H1 (cell line): Measurements from ENCODE around the gene IRGC. TPM values are rescaled to one million over a fixed set of nuclear protein-coding genes. Genes with fewer than 3 reads are reported as not detected.

ENCODE experiments used
- EGR1 ChIP-seq: IDR thresholded peaks from 2 replicates; pipeline ENCODE4 v1.6.1; 2011; ENCODE audit warnings: low read depth, low read length, borderline replicate concordance
- RFX5 ChIP-seq: IDR thresholded peaks from 2 replicates; pipeline ENCODE4 v1.6.1; 2011; ENCODE audit warnings: low read depth, low read length, improper control_type of control experiment, borderline replicate concordance
- SIX5 ChIP-seq: IDR thresholded peaks from 2 replicates; pipeline ENCODE4 v1.6.1; 2011; ENCODE audit warnings: mild to moderate bottlenecking, low read depth, low read length
- SP2 ChIP-seq: IDR thresholded peaks from 2 replicates; pipeline ENCODE4 v1.6.1; 2012; ENCODE audit warnings: mild to moderate bottlenecking, low read length, inconsistent platforms
- ZNF274 ChIP-seq: IDR thresholded peaks from 2 replicates; pipeline ENCODE4 v1.7.0; 2012; ENCODE audit warnings: low read length, borderline replicate concordance; ENCODE audit errors: extremely low read depth
- polyA plus RNA-seq, 7 experiments: library from polyadenylated mRNA; depleted of rRNA in 3 of 7; stranded (reverse) in 5 of 7; unstranded in 2 of 7; fragments of >200 nt in 5 of 7; fragments of 200-250 nt in 2 of 7; gene quantifications; 1 replicate in 5 of 7; 2 replicates in 1 of 7; 4 replicates in 1 of 7; pipeline versions ENCODE4 v1.2.1 to v1.2.3, GENCODE V29; 2011 to 2013; ENCODE audit warnings: missing spikeins in 2 of 7, mixed read lengths in 2 of 7
- total RNA-seq: library from RNA; stranded (reverse); fragmentation: NEBNext Ultra II Directional; extraction: Animal tissue kit (Norgen Biotek cat#: 25700); gene quantifications from 2 replicates; pipeline ENCODE4 v1.2.1, GENCODE V29; 2021

Gene IRGC
- total and polyA plus RNA-seq, 2 of the 8 experiments (the other 6 are each of a cell fraction or from before 2014, with no cell fraction given): not detected

DNA sequence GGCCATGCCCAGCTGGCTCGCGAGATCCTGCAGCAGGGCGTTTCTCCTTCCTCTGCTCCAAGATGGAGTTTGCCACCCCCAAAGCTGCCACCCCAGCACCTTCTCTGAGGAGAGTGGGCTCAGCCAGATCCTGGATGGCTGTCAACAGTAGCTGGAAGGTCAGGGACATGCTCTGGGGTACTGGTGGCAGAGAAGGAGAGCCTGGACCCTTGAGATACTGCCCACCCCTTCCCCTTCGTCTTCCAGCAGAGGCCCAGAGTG is 11.6 kb downstream of the IRGC start (continued):
- TF ChIP-seq EGR1: no peak
- TF ChIP-seq SIX5: no peak
- TF ChIP-seq SP2: no peak
- no peak for TF ChIP-seq RFX5
- no peak for TF ChIP-seq ZNF274
